ENCODE data around the gene CLCN1. TPM values are rescaled to one million over a fixed set of nuclear protein-coding genes. Genes with fewer than 3 reads are reported as not detected.

CLCN1 gene
- total and polyA plus RNA-seq, 2 of the 4 experiments (the other 2 are of a cell fraction) = not detected

- WGBS, 2 experiments (ENCODE audit: extremely low coverage in 2 of 2, insufficient read length in 1 of 2) = 32% methylated on average over 5 of the region's 19 CpGs; no CpG with 5 or more reads in 1 of the 2 experiments
- dilution Hi-C loops (cut with HindIII; ENCODE audit: low sequenced_read_pairs, unreplicated experiment) = no loop called here
- H2AK5ac ChIP-seq (ENCODE audit: low read depth, low read length) = no peak overlapping the region
Measured at GRCh38 chr7:143360788-143361551, 45.1 kb downstream of the CLCN1 start.

More at GRCh38 chr7:143360788-143361551, 45.1 kb downstream of the CLCN1 start:
- Histone ChIP-seq H3K23ac (ENCODE audit: low read depth, low read length) (no peak overlapping the region), H2AK9ac (replicated peaks; ENCODE audit: low read depth, low read length, poor library complexity) (no peak overlapping the region), H4K20me1 (ENCODE audit: insufficient read depth, low read length) (no peaks in the 10 kb centered on the region), H3K36me3 (ENCODE audit: control insufficient read depth, insufficient read depth, low read length) (peaks cover 2% of the 10 kb centered on the region; the same call in 1 of the 2 replicates), H3K4me1 (ENCODE audit: control insufficient read depth, insufficient read depth, low read length) (no peaks in the 10 kb centered on the region), H3K9ac (ENCODE audit: low read depth, low read length) (no peak overlapping the region), H3K9me1 (ENCODE audit: insufficient read depth, low read length) (no peaks in the 10 kb centered on the region), H3K79me1 (ENCODE audit: low read depth in 1 of 2, low read length in 2 of 2) (no peaks in the 10 kb centered on the region), H3K56ac (ENCODE audit: extremely low read depth, insufficient read depth, low read length) (no peak overlapping the region), H4K5ac (ENCODE audit: low read depth, low read length) (no peak overlapping the region), H3K4me3 (ENCODE audit: insufficient read depth, low read depth, low read length) (no peak overlapping the region), H2BK15ac (ENCODE audit: low read depth, low read length) (no peak overlapping the region), H2BK5ac (ENCODE audit: low read depth, low read length, poor library complexity, severe bottlenecking) (no peak overlapping the region), H3K4me2 (ENCODE audit: low read depth, low read length) (no peak overlapping the region), H3K14ac (replicated peaks; ENCODE audit: low read depth, low read length) (no peak overlapping the region), H2BK20ac (ENCODE audit: low read depth, low read length) (no peak overlapping the region), H3K27ac (ENCODE audit: insufficient read depth, low read length) (no peak overlapping the region), H3K27me3 (ENCODE audit: control insufficient read depth, insufficient read depth, low read length) (peaks cover 38% of the 10 kb centered on the region), H3K18ac (ENCODE audit: low read depth, low read length) (no peak overlapping the region), H2BK120ac (ENCODE audit: low read depth, low read length) (no peak overlapping the region), H3K4ac (ENCODE audit: low read depth, low read length) (no peak overlapping the region), H4K91ac (ENCODE audit: insufficient read depth, low read depth, low read length) (no peak overlapping the region), H2AFZ (replicated peaks; ENCODE audit: low read length, poor library complexity) (no peak overlapping the region), H3K9me3 (ENCODE audit: control insufficient read depth, insufficient read depth, low read length) (no peaks in the 10 kb centered on the region), H4K8ac (ENCODE audit: low read depth in 2 of 2, low read length in 2 of 2) (no peak overlapping the region)
- in situ Hi-C loops (cut with MboI; ENCODE audit: low sequenced_read_pairs) (no loop called here), intact Hi-C loops (cut with micrococcal nuclease) (no loop called here)
- ChIA-PET CTCF (interaction anchor here (0.6 to 0.8 kb wide), 2 partner anchors 19 to 576 kb away, joined by 3 to 7 read pairs; no protein-coding TSS in a partner anchor), POLR2A (ENCODE audit: unreplicated experiment) (no interaction called here)
- DNase-seq (no peak), ATAC-seq (ENCODE audit: low read depth) (no peak)
- TF ChIP-seq RFX5 (IDR thresholded peaks at IDR 0.05; ENCODE audit: low read depth, low read length) (no peak), MAFK (IDR thresholded peaks at IDR 0.05; ENCODE audit: low read depth, low read length) (no peak), RCOR1 (IDR thresholded peaks at IDR 0.05; ENCODE audit: insufficient replicate concordance, low read length) (no peak), CEBPB (IDR thresholded peaks at IDR 0.05; ENCODE audit: low read depth, low read length) (no peak), MXI1 (IDR thresholded peaks at IDR 0.05; ENCODE audit: borderline replicate concordance, low read depth, low read length) (no peak), MAZ (IDR thresholded peaks at IDR 0.05; ENCODE audit: borderline replicate concordance, low read depth, low read length) (no peak), RAD21 (IDR thresholded peaks at IDR 0.05; ENCODE audit: low read length) (no peak), USF2 (IDR thresholded peaks at IDR 0.05; ENCODE audit: low read depth, low read length) (no peak), FOS (IDR thresholded peaks at IDR 0.05; ENCODE audit: low read depth, low read length) (no peak), SMC3 (IDR thresholded peaks at IDR 0.05; ENCODE audit: low read depth, low read length) (no peak), CHD1 (IDR thresholded peaks at IDR 0.05; ENCODE audit: low read depth, low read length) (no peak), CTCF (conservative IDR thresholded peaks at IDR 0.05; ENCODE audit: low read depth, low read length) (no peak)
- BruUV-seq (replicated peaks) = no TSS peak

Data from IMR-90 (cell line).